GM12891 (cell line): Measurements from ENCODE around the gene PIK3C3.

Source experiments
- POLR2A ChIP-seq: IDR thresholded peaks from 2 replicates; pipeline ENCODE4 v1.6.1; 2011; ENCODE audit warnings: low read depth, low read length, control low read depth
- POLR2AphosphoS5 ChIP-seq: IDR thresholded peaks from 2 replicates; pipeline ENCODE4 v1.6.1; 2011; ENCODE audit warnings: low read depth, low read length, control low read depth

DNA sequence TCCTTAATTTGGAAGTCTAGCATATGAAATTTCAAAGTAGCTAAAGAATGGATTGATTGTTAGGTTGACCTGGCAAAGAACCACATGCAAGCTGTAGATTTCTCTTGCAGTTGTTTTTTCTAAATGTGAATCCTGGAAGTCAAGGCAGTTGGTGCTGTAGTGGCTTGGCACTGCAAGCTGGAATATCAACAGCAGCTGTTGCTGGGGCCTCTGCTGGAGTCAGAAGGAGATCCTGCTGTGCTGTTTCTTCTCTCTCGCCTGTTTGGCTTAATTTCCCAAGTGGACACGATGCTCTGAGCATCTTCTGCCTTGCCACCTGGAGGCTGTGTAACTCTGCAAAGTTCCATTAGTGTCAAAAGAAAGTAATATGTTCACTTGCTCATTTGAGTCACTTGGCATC is 12.6 kb downstream of the PIK3C3 start:
- no peak for TF ChIP-seq POLR2A
- TF ChIP-seq POLR2AphosphoS5: no peak
